ENCODE data around the gene NLGN1. TPM values are rescaled to one million over a fixed set of nuclear protein-coding genes. Genes with fewer than 3 reads are reported as not detected.

Gene NLGN1
- total and polyA plus RNA-seq, 7 experiments from 2014 or later, result not detected

- H3K4me1 Mint-ChIP-seq, result no peaks in the 10 kb centered on the region
- intact Hi-C loops (cut with micrococcal nuclease), result no loop called here
- Histone ChIP-seq H3K27me3 (ENCODE audit: control insufficient read depth in 2 of 2, insufficient read depth in 2 of 2, low read length in 2 of 2) (no peaks in the 10 kb centered on the region), H3K36me3 (ENCODE audit: control insufficient read depth in 2 of 3, insufficient read depth in 3 of 3, low read length in 3 of 3) (no peaks in the 10 kb centered on the region), H3K9me3 (ENCODE audit: control insufficient read depth in 2 of 3, low read length in 3 of 3) (no peaks in the 10 kb centered on the region), H3K27ac (ENCODE audit: low read depth, low read length) (no peak overlapping the region), H3K4me1 (ENCODE audit: control insufficient read depth in 2 of 2, insufficient read depth in 2 of 2, low read length in 2 of 2) (no peaks in the 10 kb centered on the region), H3K4me3 (ENCODE audit: low read length) (no peak overlapping the region)
- ATAC-seq (no peak), DNase-seq (no peak)
- H3K9me3 Mint-ChIP-seq, result peaks cover 0 to 3% (median 0%) of the 10 kb centered on the region in 11 donors
- H3K27ac Mint-ChIP-seq, result no peak overlapping the region
- no peak overlapping the region for H3K4me3 Mint-ChIP-seq
- ChIA-PET POLR2A (no interaction called here), CTCF (no interaction called here)
- H3K36me3 Mint-ChIP-seq, result no peaks in the 10 kb centered on the region
- no peaks in the 10 kb centered on the region for H3K27me3 Mint-ChIP-seq
These were observed 887.8 kb downstream of the NLGN1 start for GRCh38 chr3:174285242-174285864.

- ChIA-PET POLR2A (no interaction called here), CTCF (no interaction called here)
- H3K4me1 Mint-ChIP-seq, result no peaks in the 10 kb centered on the region
- Histone ChIP-seq H3K9me3 (ENCODE audit: control insufficient read depth in 2 of 3, low read length in 3 of 3) (no peaks in the 10 kb centered on the region), H3K4me3 (ENCODE audit: low read length) (no peak overlapping the region), H3K4me1 (ENCODE audit: control insufficient read depth in 2 of 2, insufficient read depth in 2 of 2, low read length in 2 of 2) (no peaks in the 10 kb centered on the region), H3K27ac (ENCODE audit: low read depth, low read length) (no peak overlapping the region), H3K27me3 (ENCODE audit: control insufficient read depth in 2 of 2, insufficient read depth in 2 of 2, low read length in 2 of 2) (no peaks in the 10 kb centered on the region), H3K36me3 (ENCODE audit: control insufficient read depth in 2 of 3, insufficient read depth in 3 of 3, low read length in 3 of 3) (no peaks in the 10 kb centered on the region)
- no peaks in the 10 kb centered on the region for H3K27me3 Mint-ChIP-seq
- no peaks in the 10 kb centered on the region for H3K36me3 Mint-ChIP-seq
- DNase-seq (no peak), ATAC-seq (no peak)
- no peak overlapping the region for H3K27ac Mint-ChIP-seq
- peaks cover 0 to 3% (median 0%) of the 10 kb centered on the region in 11 donors for H3K9me3 Mint-ChIP-seq
- intact Hi-C loops (cut with micrococcal nuclease), result no loop called here
- H3K4me3 Mint-ChIP-seq, result no peak overlapping the region
These were observed 890.2 kb downstream of the NLGN1 start for GRCh38 chr3:174287705-174288104.

- no peak for ATAC-seq
- Histone ChIP-seq H3K9me3 (ENCODE audit: control insufficient read depth in 2 of 3, low read length in 3 of 3) (no peaks in the 10 kb centered on the region), H3K27me3 (ENCODE audit: control insufficient read depth in 2 of 2, insufficient read depth in 2 of 2, low read length in 2 of 2) (no peaks in the 10 kb centered on the region), H3K36me3 (ENCODE audit: control insufficient read depth in 2 of 3, insufficient read depth in 3 of 3, low read length in 3 of 3) (no peaks in the 10 kb centered on the region), H3K4me3 (ENCODE audit: low read length) (no peak overlapping the region), H3K4me1 (ENCODE audit: control insufficient read depth in 2 of 2, insufficient read depth in 2 of 2, low read length in 2 of 2) (no peaks in the 10 kb centered on the region), H3K27ac (ENCODE audit: low read depth, low read length) (no peak overlapping the region)
- Mint-ChIP-seq H3K4me3 (no peak overlapping the region), H3K27me3 (peaks cover 0 to 5% (median 0%) of the 10 kb centered on the region in 5 donors), H3K36me3 (no peaks in the 10 kb centered on the region), H3K9me3 (peaks cover 0 to 13% (median 0%) of the 10 kb centered on the region in 11 donors), H3K27ac (no peak overlapping the region), H3K4me1 (no peaks in the 10 kb centered on the region)
- DNase-seq, result no peak
- ChIA-PET POLR2A (no interaction called here), CTCF (no interaction called here)
- intact Hi-C loops (cut with micrococcal nuclease), result no loop called here
These were observed 897.1 kb downstream of the NLGN1 start for GRCh38 chr3:174294616-174295015.

- Histone ChIP-seq H3K9me3 (ENCODE audit: control insufficient read depth in 2 of 3, low read length in 3 of 3) (no peaks in the 10 kb centered on the region), H3K4me3 (ENCODE audit: low read length) (no peak overlapping the region), H3K4me1 (ENCODE audit: control insufficient read depth in 2 of 2, insufficient read depth in 2 of 2, low read length in 2 of 2) (no peaks in the 10 kb centered on the region), H3K27me3 (ENCODE audit: control insufficient read depth in 2 of 2, insufficient read depth in 2 of 2, low read length in 2 of 2) (no peaks in the 10 kb centered on the region), H3K27ac (ENCODE audit: low read depth, low read length) (no peak overlapping the region), H3K36me3 (ENCODE audit: control insufficient read depth in 2 of 3, insufficient read depth in 3 of 3, low read length in 3 of 3) (no peaks in the 10 kb centered on the region)
- intact Hi-C loops (cut with micrococcal nuclease), result no loop called here
- Mint-ChIP-seq H3K36me3 (no peaks in the 10 kb centered on the region), H3K4me1 (no peaks in the 10 kb centered on the region), H3K27ac (no peak overlapping the region), H3K9me3 (peaks cover 0 to 15% (median 0%) of the 10 kb centered on the region in 11 donors), H3K4me3 (no peak overlapping the region), H3K27me3 (peaks cover 0 to 5% (median 0%) of the 10 kb centered on the region in 5 donors)
- ChIA-PET POLR2A (no interaction called here), CTCF (no interaction called here)
- DNase-seq, result no peak
- ATAC-seq, result no peak
These were observed 898.0 kb downstream of the NLGN1 start for GRCh38 chr3:174295306-174296092.

- H3K27ac Mint-ChIP-seq, result no peak overlapping the region
- no peaks in the 10 kb centered on the region for H3K27me3 ChIP-seq (ENCODE audit: control insufficient read depth in 2 of 2, insufficient read depth in 2 of 2, low read length in 2 of 2)
These were observed 905.3 kb downstream of the NLGN1 start for GRCh38 chr3:174302746-174303315.

GRCh38 chr3:174303907-174304560 is 906.5 kb downstream of the NLGN1 start:
- H3K9me3 ChIP-seq (ENCODE audit: control insufficient read depth in 2 of 3, low read length in 3 of 3), result no peaks in the 10 kb centered on the region
- no peaks in the 10 kb centered on the region for H3K4me1 ChIP-seq (ENCODE audit: control insufficient read depth in 2 of 2, insufficient read depth in 2 of 2, low read length in 2 of 2)
- ChIA-PET POLR2A (no interaction called here), CTCF (no interaction called here)
- peaks cover 0 to 2% (median 0%) of the 10 kb centered on the region in 5 donors for H3K27me3 Mint-ChIP-seq
- H3K27ac Mint-ChIP-seq, result no peak overlapping the region
- H3K4me1 Mint-ChIP-seq, result no peaks in the 10 kb centered on the region
- H3K4me3 Mint-ChIP-seq, result no peak overlapping the region
- DNase-seq (no peak), ATAC-seq (no peak)
- H3K36me3 Mint-ChIP-seq, result no peaks in the 10 kb centered on the region
- no peaks in the 10 kb centered on the region for H3K36me3 ChIP-seq (ENCODE audit: control insufficient read depth in 2 of 3, insufficient read depth in 3 of 3, low read length in 3 of 3)
- peaks cover 0 to 10% (median 0%) of the 10 kb centered on the region in 11 donors for H3K9me3 Mint-ChIP-seq
- no peak overlapping the region for H3K27ac ChIP-seq (ENCODE audit: low read depth, low read length)
- H3K27me3 ChIP-seq (ENCODE audit: control insufficient read depth in 2 of 2, insufficient read depth in 2 of 2, low read length in 2 of 2), result no peaks in the 10 kb centered on the region
- H3K4me3 ChIP-seq (ENCODE audit: low read length), result no peak overlapping the region
- intact Hi-C loops (cut with micrococcal nuclease), result no loop called here

More at GRCh38 chr3:174302746-174303315, 905.3 kb downstream of the NLGN1 start:
- DNase-seq (no peak), ATAC-seq (no peak)
- Mint-ChIP-seq H3K4me1 (no peaks in the 10 kb centered on the region), H3K4me3 (no peak overlapping the region), H3K36me3 (no peaks in the 10 kb centered on the region), H3K9me3 (peaks cover 0 to 11% (median 2%) of the 10 kb centered on the region in 11 donors), H3K27me3 (peaks cover 0 to 5% (median 0%) of the 10 kb centered on the region in 5 donors)
- ChIA-PET CTCF (no interaction called here), POLR2A (no interaction called here)
- Histone ChIP-seq H3K27ac (ENCODE audit: low read depth, low read length) (no peak overlapping the region), H3K9me3 (ENCODE audit: control insufficient read depth in 2 of 3, low read length in 3 of 3) (no peaks in the 10 kb centered on the region), H3K4me3 (ENCODE audit: low read length) (no peak overlapping the region), H3K36me3 (ENCODE audit: control insufficient read depth in 2 of 3, insufficient read depth in 3 of 3, low read length in 3 of 3) (no peaks in the 10 kb centered on the region), H3K4me1 (ENCODE audit: control insufficient read depth in 2 of 2, insufficient read depth in 2 of 2, low read length in 2 of 2) (no peaks in the 10 kb centered on the region)
- intact Hi-C loops (cut with micrococcal nuclease), result no loop called here
